ENCODE measurements around the gene EN2.

- no peak for TF ChIP-seq CTCF (IDR thresholded peaks at IDR 0.05)
- TF ChIP-seq POLR2AphosphoS5 (IDR thresholded peaks at IDR 0.05): no peak
- TF ChIP-seq POLR2A (IDR thresholded peaks at IDR 0.05): no peak
These were observed 6.7 kb upstream of the EN2 start for GRCh38 chr7:155450970-155451801.

All from suprapubic skin (tissue), 4 donors.